Stimulated activated CD8-positive, alpha-beta memory T cell treated with anti-CD3 and anti-CD28 coated beads, Interleukin-2, amount 100 ng/mL, for 1 hour (primary cell): Measurements from ENCODE around the gene MAPKAPK3.
"Not testable (repeated sequence)": the region's sequence is repeated elsewhere in the genome, so short reads cannot be mapped to it uniquely, and the experiment has no call there.

Source experiments
- DNase-seq, 2 donors: peaks; one replicate each; pipeline ENCODE4 v3.0.0-alpha.2; 2020; ENCODE audit warnings: low read depth in 2 of 2

MAPKAPK3 gene

GRCh38 chr3:50656417-50657195, 39.7 kb downstream of the MAPKAPK3 start:
- no peak for DNase-seq

- no peak for DNase-seq
Measured at GRCh38 chr3:50657407-50657806, 40.5 kb downstream of the MAPKAPK3 start.

GRCh38 chr3:50657816-50658215, 40.9 kb downstream of the MAPKAPK3 start:
- DNase-seq, result no peak

GRCh38 chr3:50658416-50658815, 41.5 kb downstream of the MAPKAPK3 start:
- no peak for DNase-seq

GRCh38 chr3:50658831-50659230, 41.9 kb downstream of the MAPKAPK3 start:
- DNase-seq, result no peak

GRCh38 chr3:50660386-50660785, 43.4 kb downstream of the MAPKAPK3 start:
- DNase-seq, result no peak

- no peak for DNase-seq
Measured at GRCh38 chr3:50661321-50661837, 44.4 kb downstream of the MAPKAPK3 start.

GRCh38 chr3:50662408-50662807, 45.5 kb downstream of the MAPKAPK3 start:
- DNase-seq, result no peak

GRCh38 chr3:50665081-50665840, 48.3 kb downstream of the MAPKAPK3 start:
- no peak for DNase-seq

GRCh38 chr3:50665841-50666115, 48.8 kb downstream of the MAPKAPK3 start:
- not testable (repeated sequence) for DNase-seq

GRCh38 chr3:50666837-50667236, 49.9 kb downstream of the MAPKAPK3 start:
- DNase-seq, result no peak

- no peak for DNase-seq
Measured at GRCh38 chr3:50671331-50671730, 54.4 kb downstream of the MAPKAPK3 start.

GRCh38 chr3:50672656-50673055, 55.7 kb downstream of the MAPKAPK3 start:
- no peak for DNase-seq

- no peak for DNase-seq
Measured at GRCh38 chr3:50673931-50674330, 57.0 kb downstream of the MAPKAPK3 start.

GRCh38 chr3:50674349-50675178, 57.6 kb downstream of the MAPKAPK3 start, which contains the start of gene DOCK3:
Gene DOCK3, plus strand, starts transcription at chr3:50674927. Its CDS starts 337 bp downstream, at chr3:50675264.
- DNase-seq, result peak; percentile 24 to 43

GRCh38 chr3:50675179-50676030, 58.5 kb downstream of the MAPKAPK3 start:
- peak; percentile 11 to 28 for DNase-seq

- no peak for DNase-seq
Measured at GRCh38 chr3:50676031-50676705, 59.2 kb downstream of the MAPKAPK3 start.

GRCh38 chr3:50687127-50687751, 70.3 kb downstream of the MAPKAPK3 start:
- DNase-seq, result no peak

GRCh38 chr3:50687916-50688315, 71.0 kb downstream of the MAPKAPK3 start:
- no peak for DNase-seq

GRCh38 chr3:50688602-50689001, 71.7 kb downstream of the MAPKAPK3 start:
- DNase-seq, result not testable (repeated sequence)
